ENCODE measurements around the gene STYK1. TPM values are rescaled to one million over a fixed set of nuclear protein-coding genes. Genes with fewer than 3 reads are reported as not detected.

Gene STYK1
- total and polyA plus RNA-seq, 2 donors (not counting 1 experiment from before 2014, with no cell fraction given), result 0.41 TPM; not detected in 1

GRCh38 chr12:10701131-10701681 is 27.4 kb upstream of the STYK1 start:
- Histone ChIP-seq H4K20me1 (ENCODE audit: control insufficient read depth, extremely low read depth, insufficient read depth, low read length) (no peaks in the 10 kb centered on the region), H3K9me3 (ENCODE audit: control insufficient read depth, insufficient read depth, low read depth, low read length) (no peaks in the 10 kb centered on the region), H3K4me2 (ENCODE audit: extremely low read depth, insufficient read depth, low read length) (no peak overlapping the region), H3K4me1 (ENCODE audit: control insufficient read depth, extremely low read depth, insufficient read depth, low read length) (peaks cover 2% of the 10 kb centered on the region), H3K36me3 (ENCODE audit: control insufficient read depth, insufficient read depth, low read length) (peaks cover 7% of the 10 kb centered on the region), H3K9ac (ENCODE audit: insufficient read depth, low read length) (no peak overlapping the region), H3K27ac (ENCODE audit: insufficient read depth, low read length) (peak overlapping the region; percentile 37), H3K4me3 (replicated peaks in 1 of 4; ENCODE audit: control extremely low read depth in 1 of 4, insufficient read depth in 1 of 4, low read depth in 3 of 4, low read length in 4 of 4) (no peak overlapping the region), H3K27me3 (ENCODE audit: control insufficient read depth, insufficient read depth, low read length) (no peaks in the 10 kb centered on the region), H2AFZ (ENCODE audit: low read length) (no peak overlapping the region), H3K79me2 (ENCODE audit: control insufficient read depth, insufficient read depth, low read length) (no peaks in the 10 kb centered on the region)
- TF ChIP-seq CTCF (conservative IDR thresholded peaks at IDR 0.05 in 1 of 2, IDR thresholded peaks at IDR 0.05 in 1 of 2; ENCODE audit: low read depth in 1 of 2, low read length in 2 of 2), result no peak
- no peak for TF ChIP-seq EZH2 (IDR thresholded peaks at IDR 0.05; ENCODE audit: low read length, missing control alignments)
- no peak for DNase-seq (ENCODE audit: low read depth in 2 of 2)

- H3K4me2 ChIP-seq (ENCODE audit: extremely low read depth, insufficient read depth, low read length), result no peak overlapping the region
- peaks cover 2% of the 10 kb centered on the region for H3K4me1 ChIP-seq (ENCODE audit: control insufficient read depth, extremely low read depth, insufficient read depth, low read length)
- no peak overlapping the region for H3K27ac ChIP-seq (ENCODE audit: insufficient read depth, low read length)
- H4K20me1 ChIP-seq (ENCODE audit: control insufficient read depth, extremely low read depth, insufficient read depth, low read length), result no peaks in the 10 kb centered on the region
- H3K36me3 ChIP-seq (ENCODE audit: control insufficient read depth, insufficient read depth, low read length), result peaks cover 7% of the 10 kb centered on the region
- no peaks in the 10 kb centered on the region for H3K79me2 ChIP-seq (ENCODE audit: control insufficient read depth, insufficient read depth, low read length)
- H3K27me3 ChIP-seq (ENCODE audit: control insufficient read depth, insufficient read depth, low read length), result no peaks in the 10 kb centered on the region
- no peaks in the 10 kb centered on the region for H3K9me3 ChIP-seq (ENCODE audit: control insufficient read depth, insufficient read depth, low read depth, low read length)
- no peak overlapping the region for H2AFZ ChIP-seq (ENCODE audit: low read length)
- no peak for DNase-seq (ENCODE audit: low read depth in 2 of 2)
- H3K4me3 ChIP-seq (replicated peaks in 1 of 4; ENCODE audit: control extremely low read depth in 1 of 4, insufficient read depth in 1 of 4, low read depth in 3 of 4, low read length in 4 of 4), result no peak overlapping the region
- H3K9ac ChIP-seq (ENCODE audit: insufficient read depth, low read length), result no peak overlapping the region
- TF ChIP-seq EZH2 (IDR thresholded peaks at IDR 0.05; ENCODE audit: low read length, missing control alignments) (no peak), CTCF (conservative IDR thresholded peaks at IDR 0.05 in 1 of 2, IDR thresholded peaks at IDR 0.05 in 1 of 2; ENCODE audit: low read depth in 1 of 2, low read length in 2 of 2) (no peak)
Measured at GRCh38 chr12:10700581-10700980, 26.7 kb upstream of the STYK1 start.

GRCh38 chr12:10697862-10698261 is 24.0 kb upstream of the STYK1 start:
- Histone ChIP-seq H3K79me2 (ENCODE audit: control insufficient read depth, insufficient read depth, low read length) (no peaks in the 10 kb centered on the region), H3K27ac (ENCODE audit: insufficient read depth, low read length) (no peak overlapping the region), H3K9ac (ENCODE audit: insufficient read depth, low read length) (no peak overlapping the region), H2AFZ (ENCODE audit: low read length) (no peak overlapping the region), H3K9me3 (ENCODE audit: control insufficient read depth, insufficient read depth, low read depth, low read length) (no peaks in the 10 kb centered on the region), H3K27me3 (ENCODE audit: control insufficient read depth, insufficient read depth, low read length) (no peaks in the 10 kb centered on the region), H4K20me1 (ENCODE audit: control insufficient read depth, extremely low read depth, insufficient read depth, low read length) (peaks cover 2% of the 10 kb centered on the region), H3K4me2 (ENCODE audit: extremely low read depth, insufficient read depth, low read length) (no peak overlapping the region), H3K4me3 (replicated peaks in 1 of 4; ENCODE audit: control extremely low read depth in 1 of 4, insufficient read depth in 1 of 4, low read depth in 3 of 4, low read length in 4 of 4) (no peak overlapping the region), H3K36me3 (ENCODE audit: control insufficient read depth, insufficient read depth, low read length) (peaks cover 9% of the 10 kb centered on the region), H3K4me1 (ENCODE audit: control insufficient read depth, extremely low read depth, insufficient read depth, low read length) (peaks cover 2% of the 10 kb centered on the region)
- TF ChIP-seq EZH2 (IDR thresholded peaks at IDR 0.05; ENCODE audit: low read length, missing control alignments) (no peak), CTCF (conservative IDR thresholded peaks at IDR 0.05 in 1 of 2, IDR thresholded peaks at IDR 0.05 in 1 of 2; ENCODE audit: low read depth in 1 of 2, low read length in 2 of 2) (no peak)
- DNase-seq (ENCODE audit: low read depth in 2 of 2), result no peak

All from fibroblast of lung (primary cell).